PC-9 (cell line): Measurements from ENCODE around the gene CPPED1. TPM values are rescaled to one million over a fixed set of nuclear protein-coding genes. Genes with fewer than 3 reads are reported as not detected.

Source experiments
- BruUV-seq: library from RNA; stranded (reverse); fragments of 400-500 nt; replicated peaks from 2 replicates; lab custom pipeline; 2021; lab: Mats Ljungman, UMichigan
- CTCF ChIA-PET: fragments of 300-600 bp; sonication (Branson Sonifier 250); formaldehyde crosslinking; loops from one replicate; lab custom pipeline; 2022; ENCODE audit warnings: antibody characterized with exemption; lab: Charles Lee
- POLR2A ChIA-PET: fragments of 300-600 bp; sonication (Branson Sonifier 250); formaldehyde crosslinking; loops from one replicate; lab custom pipeline; 2022; ENCODE audit warnings: antibody characterized with exemption; ENCODE audit not compliant: unreplicated experiment; lab: Charles Lee
- DNase-seq, 2 experiments: peaks; one replicate each; pipeline versions ENCODE4 v3.0.0 to v3.0.0-alpha.2; 2015 to 2022; ENCODE audit warnings: mixed read lengths in 1 of 2
- H2AFZ ChIP-seq: fragments of 200-600 bp; sonication (generic); 2 replicates; pipeline ENCODE4 v1.8.1; 2017; ENCODE audit warnings: antibody characterized with exemption
- H3F3A ChIP-seq: fragments of 200-600 bp; sonication (generic); 2 replicates; pipeline ENCODE4 v1.8.1; 2017; ENCODE audit warnings: antibody characterized with exemption, mild to moderate bottlenecking, low read depth; ENCODE audit not compliant: insufficient read depth
- H3K27ac ChIP-seq: fragments of 200-600 bp; sonication (generic); 2 replicates; pipeline ENCODE4 v1.6.1; 2016; ENCODE audit warnings: mixed run types
- H3K27me3 ChIP-seq: fragments of 200-600 bp; sonication (generic); 2 replicates; pipeline ENCODE4 v1.6.1; 2016; ENCODE audit warnings: low read depth, mixed run types; ENCODE audit not compliant: insufficient read depth
- H3K36me3 ChIP-seq: fragments of 200-600 bp; sonication (generic); 2 replicates; pipeline ENCODE4 v1.6.1; 2016; ENCODE audit warnings: low read depth, mixed run types
- H3K4me1 ChIP-seq: fragments of 200-600 bp; sonication (generic); replicated peaks from 2 replicates; pipeline ENCODE4 v1.6.1; 2016; ENCODE audit warnings: mixed run types; ENCODE audit not compliant: insufficient read depth
- H3K4me2 ChIP-seq: fragments of 200-600 bp; sonication (generic); 2 replicates; pipeline ENCODE4 v1.6.1; 2017; ENCODE audit warnings: mixed run types
- H3K4me3 ChIP-seq: fragments of 200-600 bp; sonication (generic); 2 replicates; pipeline ENCODE4 v1.6.1; 2016; ENCODE audit warnings: mixed run types
- H3K79me2 ChIP-seq: fragments of 200-600 bp; sonication (generic); 2 replicates; pipeline ENCODE4 v1.6.1; 2017; ENCODE audit warnings: low read depth, mixed run types
- H3K9me2 ChIP-seq: fragments of 200-600 bp; sonication (generic); 2 replicates; pipeline ENCODE4 v1.8.1; 2017; ENCODE audit warnings: mild to moderate bottlenecking; ENCODE audit not compliant: insufficient read depth
- H3K9me3 ChIP-seq: fragments of 200-600 bp; sonication (generic); 2 replicates; pipeline ENCODE4 v1.8.1; 2016; ENCODE audit warnings: low read depth; ENCODE audit not compliant: insufficient read depth
- H4K20me1 ChIP-seq: fragments of 200-600 bp; sonication (generic); 2 replicates; pipeline ENCODE4 v1.8.1; 2017; ENCODE audit not compliant: insufficient read depth
- EZH2 ChIP-seq: fragments of 200-600 bp; sonication (generic); IDR thresholded peaks from 2 replicates; pipeline ENCODE4 v1.8.0; 2017; ENCODE audit warnings: antibody characterized with exemption, low read depth
- intact Hi-C: fragments of 100-400 bp; cut with micrococcal nuclease; formaldehyde crosslinking; loops from one replicate; pipeline ENCODE4 v1.10.0; 2022; ENCODE audit not compliant: unreplicated experiment
- total RNA-seq: library from RNA; stranded (reverse); gene quantifications from 2 replicates; pipeline ENCODE4 v1.2.3, GENCODE V29; 2021
- TF ChIP-seq, protein P1 (sequence below): fragments of 200-600 bp; sonication (generic); conservative IDR thresholded peaks from 2 replicates; pipeline ENCODE4 v1.6.1; 2017; ENCODE audit warnings: mixed run types, antibody characterized with exemption, mild to moderate bottlenecking, moderate library complexity

CPPED1 gene
- total RNA-seq, 1 experiment from 2014 or later: 66.9 TPM

DNA sequence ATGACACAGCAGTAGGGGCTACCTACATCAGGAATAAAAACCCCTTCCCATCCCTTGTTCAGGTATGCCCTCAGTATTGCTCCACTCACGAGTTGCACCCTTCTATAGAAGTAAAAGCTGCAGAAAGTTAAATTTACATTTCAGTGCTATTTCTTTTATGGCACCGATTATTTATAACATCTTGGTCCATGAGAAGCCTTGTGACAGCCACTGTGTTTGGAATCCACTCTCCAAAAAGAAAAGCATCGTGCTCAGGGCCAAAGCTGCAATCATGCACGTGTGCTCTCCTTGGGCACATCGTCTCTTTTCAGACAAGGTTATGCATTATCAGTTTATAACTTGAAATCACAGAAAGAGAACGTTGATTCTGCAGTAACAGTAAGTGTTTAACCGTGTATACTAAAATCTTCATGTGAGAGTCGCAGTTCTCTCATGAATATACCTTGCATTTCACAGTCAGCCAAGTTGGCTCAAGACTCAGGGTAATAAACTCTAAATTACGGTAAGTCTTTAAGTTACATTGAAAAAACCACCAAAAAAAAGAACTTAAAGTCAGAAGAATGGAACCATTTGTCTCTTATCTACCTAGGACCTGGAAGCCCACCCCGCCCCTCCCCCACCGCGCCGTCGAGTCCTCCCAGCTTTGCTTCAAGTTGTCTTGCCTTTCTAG is 189.6 kb downstream of the CPPED1 start:
- ChIA-PET CTCF (no interaction called here), POLR2A (interaction anchor here (0.6 to 1.8 kb wide), 5 partner anchors 286 to 1260 kb away, joined by 3 to 8 read pairs (median 3); no protein-coding TSS in a partner anchor)
- Histone ChIP-seq H3K36me3 (no peaks in the 10 kb centered on the region), H3K27ac (peak overlapping the region; percentile 100), H2AFZ (no peak overlapping the region), H3K9me2 (no peaks in the 10 kb centered on the region), H3F3A (peaks cover 47% of the 10 kb centered on the region), H3K4me2 (peak overlapping the region; percentile 48), H4K20me1 (no peaks in the 10 kb centered on the region), H3K9me3 (no peaks in the 10 kb centered on the region), H3K27me3 (no peaks in the 10 kb centered on the region), H3K4me1 (peaks cover 63% of the 10 kb centered on the region), H3K79me2 (no peaks in the 10 kb centered on the region), H3K4me3 (no peak overlapping the region)
- no TSS peak for BruUV-seq
- intact Hi-C loops: loop anchor here (1.0 to 5.0 kb wide), 5 partner anchors 29 to 497 kb away; partner anchors contain the start of gene CPPED1
- TF ChIP-seq EZH2: no peak
- TF ChIP-seq, protein P1, sequence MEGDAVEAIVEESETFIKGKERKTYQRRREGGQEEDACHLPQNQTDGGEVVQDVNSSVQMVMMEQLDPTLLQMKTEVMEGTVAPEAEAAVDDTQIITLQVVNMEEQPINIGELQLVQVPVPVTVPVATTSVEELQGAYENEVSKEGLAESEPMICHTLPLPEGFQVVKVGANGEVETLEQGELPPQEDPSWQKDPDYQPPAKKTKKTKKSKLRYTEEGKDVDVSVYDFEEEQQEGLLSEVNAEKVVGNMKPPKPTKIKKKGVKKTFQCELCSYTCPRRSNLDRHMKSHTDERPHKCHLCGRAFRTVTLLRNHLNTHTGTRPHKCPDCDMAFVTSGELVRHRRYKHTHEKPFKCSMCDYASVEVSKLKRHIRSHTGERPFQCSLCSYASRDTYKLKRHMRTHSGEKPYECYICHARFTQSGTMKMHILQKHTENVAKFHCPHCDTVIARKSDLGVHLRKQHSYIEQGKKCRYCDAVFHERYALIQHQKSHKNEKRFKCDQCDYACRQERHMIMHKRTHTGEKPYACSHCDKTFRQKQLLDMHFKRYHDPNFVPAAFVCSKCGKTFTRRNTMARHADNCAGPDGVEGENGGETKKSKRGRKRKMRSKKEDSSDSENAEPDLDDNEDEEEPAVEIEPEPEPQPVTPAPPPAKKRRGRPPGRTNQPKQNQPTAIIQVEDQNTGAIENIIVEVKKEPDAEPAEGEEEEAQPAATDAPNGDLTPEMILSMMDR: no peak
- DNase-seq: no peak

DNA sequence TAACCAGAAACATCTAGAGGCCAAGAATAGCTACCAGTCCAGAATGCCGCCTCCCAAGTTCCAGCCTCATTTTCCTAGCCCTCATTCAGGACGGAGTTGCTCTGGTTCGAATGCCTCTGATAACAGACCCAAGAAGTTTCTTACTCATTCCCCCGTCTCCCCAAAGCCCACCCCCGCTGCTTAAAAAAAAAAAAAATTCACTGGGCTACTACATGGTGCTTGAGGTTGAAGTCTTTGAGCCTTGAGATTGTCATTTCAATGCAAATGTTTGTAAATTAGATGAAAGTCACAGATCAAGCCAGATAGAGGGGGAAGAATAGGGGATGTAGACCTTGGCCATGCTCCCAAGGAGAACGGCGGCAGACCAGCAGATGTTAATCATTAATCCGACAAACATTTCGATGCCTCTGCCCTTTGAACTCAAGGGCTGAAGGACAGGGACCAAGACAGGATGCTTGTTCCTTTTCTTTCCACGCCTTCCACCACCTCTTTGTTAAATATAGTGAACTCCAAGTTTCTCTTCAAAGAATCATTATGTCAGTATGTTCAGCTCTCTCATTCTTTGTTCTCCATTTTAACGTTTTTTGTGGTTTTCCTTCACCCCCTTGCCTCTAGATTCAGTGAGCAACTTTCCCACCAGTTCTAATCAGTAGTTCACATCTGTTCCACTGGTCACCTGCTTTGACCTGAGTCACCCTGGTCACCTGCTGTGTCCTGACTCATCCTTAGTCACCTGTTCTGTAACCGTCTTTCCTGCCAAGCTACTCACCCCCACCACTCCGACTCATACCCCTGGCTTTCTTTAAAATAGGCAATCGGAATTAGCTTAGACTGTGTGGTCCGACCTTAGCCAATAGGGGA is 190.3 kb downstream of the CPPED1 start:
- TF ChIP-seq EZH2: no peak
- TF ChIP-seq, protein P1: no peak
- intact Hi-C loops: loop anchor here (1.0 to 5.0 kb wide), 5 partner anchors 29 to 497 kb away; partner anchors contain the start of gene CPPED1
- H3K4me2 ChIP-seq: peak overlapping the region; percentile 82
- peaks cover 55% of the 10 kb centered on the region for H3K4me1 ChIP-seq
- H3K9me3 ChIP-seq: no peaks in the 10 kb centered on the region
- DNase-seq: peak; percentile 89 to 97
- H3K36me3 ChIP-seq: no peaks in the 10 kb centered on the region
- H4K20me1 ChIP-seq: no peaks in the 10 kb centered on the region
- no peaks in the 10 kb centered on the region for H3K9me2 ChIP-seq
- H2AFZ ChIP-seq: no peak overlapping the region
- H3K4me3 ChIP-seq: peak overlapping the region; percentile 46; the same call in 1 of the 2 replicates
- H3F3A ChIP-seq: peaks cover 39% of the 10 kb centered on the region
- TSS peak; percentile 92 for BruUV-seq
- H3K27ac ChIP-seq: peak overlapping the region; percentile 100
- CTCF ChIA-PET: interaction anchor here (0.6 to 1.0 kb wide), 3 partner anchors 29 to 1154 kb away, joined by 3 read pairs; no protein-coding TSS in a partner anchor
- H3K79me2 ChIP-seq: no peaks in the 10 kb centered on the region
- H3K27me3 ChIP-seq: no peaks in the 10 kb centered on the region
- POLR2A ChIA-PET: interaction anchor here (0.5 to 1.8 kb wide), 8 partner anchors 84 to 1261 kb away, joined by 3 to 8 read pairs (median 3); partner anchors contain the start of gene CPPED1

DNA sequence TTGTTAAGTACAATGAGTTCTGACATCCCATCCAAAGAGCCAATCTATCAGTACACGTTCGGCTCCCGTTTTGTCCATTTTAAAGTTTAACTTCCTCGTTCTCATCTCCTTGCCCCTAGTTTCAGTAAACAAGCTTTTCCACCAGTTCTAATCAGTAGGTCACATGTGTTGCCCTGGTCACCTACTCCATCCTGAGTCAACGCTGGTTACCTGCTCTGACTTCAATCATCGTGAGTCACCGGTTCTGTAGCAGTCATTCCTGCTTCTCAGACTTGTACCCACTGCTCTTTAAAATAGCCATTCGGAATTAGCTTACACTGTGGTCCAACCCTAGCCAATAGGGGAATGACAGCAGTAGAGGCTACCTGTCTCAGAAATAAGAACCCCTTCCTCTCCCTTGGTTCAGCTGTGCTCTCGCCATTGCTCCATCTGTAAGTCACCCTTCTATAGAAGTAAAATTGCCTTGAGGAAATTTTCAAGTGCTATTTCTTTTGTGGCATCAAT is 191.0 kb downstream of the CPPED1 start:
- Histone ChIP-seq H3K36me3 (no peaks in the 10 kb centered on the region), H3K9me3 (no peaks in the 10 kb centered on the region), H3K27ac (peak overlapping the region; percentile 100), H3K4me2 (peak overlapping the region; percentile 82), H3K9me2 (no peaks in the 10 kb centered on the region), H3K4me1 (peaks cover 55% of the 10 kb centered on the region), H3K79me2 (no peaks in the 10 kb centered on the region), H2AFZ (peak overlapping the region; percentile 36; the same call in 1 of the 2 replicates), H3F3A (peaks cover 39% of the 10 kb centered on the region), H3K4me3 (peak overlapping the region; percentile 46; the same call in 1 of the 2 replicates), H4K20me1 (no peaks in the 10 kb centered on the region), H3K27me3 (no peaks in the 10 kb centered on the region)
- no TSS peak for BruUV-seq
- POLR2A ChIA-PET: interaction anchor here (0.5 to 1.8 kb wide), 4 partner anchors 83 to 816 kb away, joined by 3 to 8 read pairs (median 5); partner anchors contain the start of gene CPPED1
- CTCF ChIA-PET: interaction anchor here (0.6 to 1.0 kb wide), 4 partner anchors 28 to 1155 kb away, joined by 3 read pairs; no protein-coding TSS in a partner anchor
- intact Hi-C loops: loop anchor here (1.0 to 5.0 kb wide), 8 partner anchors 28 to 695 kb away; partner anchors contain the start of gene CPPED1
- TF ChIP-seq EZH2: no peak
- TF ChIP-seq, protein P1: no peak
- DNase-seq: peak; percentile 83 to 99
